ENCODE data around the gene AMBRA1.

AMBRA1 gene

GRCh38 chr11:46397526-46397925 is 196.3 kb downstream of the AMBRA1 start:
- no peak for DNase-seq (ENCODE audit: low spot score)

GRCh38 chr11:46393759-46394158 is 200.1 kb downstream of the AMBRA1 start:
- DNase-seq (ENCODE audit: low spot score) = no peak

- no peak for DNase-seq (ENCODE audit: low spot score)
Measured at GRCh38 chr11:46393231-46393616, 200.6 kb downstream of the AMBRA1 start.

GRCh38 chr11:46392421-46393230 is 201.2 kb downstream of the AMBRA1 start:
- peak; percentile 77 for DNase-seq (ENCODE audit: low spot score)

GRCh38 chr11:46391578-46392420 is 202.0 kb downstream of the AMBRA1 start, which contains the start of gene CHRM4:
Gene CHRM4, minus strand, starts transcription at chr11:46391776. Its CDS starts 5,219 bp downstream, at chr11:46386557.
- no peak for DNase-seq (ENCODE audit: low spot score)

- DNase-seq (ENCODE audit: low spot score) = no peak
Measured at GRCh38 chr11:46391186-46391577, 202.6 kb downstream of the AMBRA1 start.

- no peak for DNase-seq (ENCODE audit: low spot score)
Measured at GRCh38 chr11:46390331-46391171, 203.3 kb downstream of the AMBRA1 start.

- peak; percentile 73 for DNase-seq (ENCODE audit: low spot score)
Measured at GRCh38 chr11:46389450-46390330, 204.1 kb downstream of the AMBRA1 start.

GRCh38 chr11:46388619-46389449 is 205.0 kb downstream of the AMBRA1 start:
- no peak for DNase-seq (ENCODE audit: low spot score)

GRCh38 chr11:46387919-46388618 is 205.8 kb downstream of the AMBRA1 start:
- DNase-seq (ENCODE audit: low spot score) = no peak

- DNase-seq (ENCODE audit: low spot score) = no peak
Measured at GRCh38 chr11:46387456-46387855, 206.4 kb downstream of the AMBRA1 start.

GRCh38 chr11:46386674-46387073 is 207.1 kb downstream of the AMBRA1 start:
- DNase-seq (ENCODE audit: low spot score) = no peak

GRCh38 chr11:46386005-46386578 is 207.7 kb downstream of the AMBRA1 start:
- no peak for DNase-seq (ENCODE audit: low spot score)

- no peak for DNase-seq (ENCODE audit: low spot score)
Measured at GRCh38 chr11:46385169-46386004, 208.4 kb downstream of the AMBRA1 start.

GRCh38 chr11:46383974-46384701 is 209.7 kb downstream of the AMBRA1 start:
- no peak for DNase-seq (ENCODE audit: low spot score)

- no peak for DNase-seq (ENCODE audit: low spot score)
Measured at GRCh38 chr11:46383404-46383758, 210.4 kb downstream of the AMBRA1 start.

- DNase-seq (ENCODE audit: low spot score) = no peak
Measured at GRCh38 chr11:46382646-46383403, 211.0 kb downstream of the AMBRA1 start.
